ENCODE results near the gene PDSS2.

GRCh38 chr6:107184435-107184834 is 274.9 kb downstream of the PDSS2 start:
- TF ChIP-seq CTCF (IDR thresholded peaks at IDR 0.05) (no peak), EZH2 (IDR thresholded peaks at IDR 0.05; ENCODE audit: borderline replicate concordance, insufficient read depth, low read depth, low read length, poor library complexity, severe bottlenecking) (no peak)

Data from B cell (primary cell).